AG09309 (cell line): ENCODE results near the gene FSTL1.

ENCODE experiments used
- DNase-seq: peaks from one replicate; pipeline ENCODE4 v3.0.0-alpha.2; 2010; ENCODE audit warnings: low read depth
- H3K4me3 ChIP-seq: 2 replicates; pipeline ENCODE4 v1.5.1; 2011; ENCODE audit warnings: mild to moderate bottlenecking, low read depth, low read length, moderate library complexity; ENCODE audit not compliant: control insufficient read depth
- TF ChIP-seq, protein P1 (sequence below): IDR thresholded peaks from 2 replicates; pipeline ENCODE4 v1.5.1; 2011; ENCODE audit warnings: mild to moderate bottlenecking, low read depth, low read length, inconsistent platforms; ENCODE audit not compliant: insufficient read depth, control insufficient read depth; ENCODE audit errors: missing control alignments

Gene FSTL1

DNA sequence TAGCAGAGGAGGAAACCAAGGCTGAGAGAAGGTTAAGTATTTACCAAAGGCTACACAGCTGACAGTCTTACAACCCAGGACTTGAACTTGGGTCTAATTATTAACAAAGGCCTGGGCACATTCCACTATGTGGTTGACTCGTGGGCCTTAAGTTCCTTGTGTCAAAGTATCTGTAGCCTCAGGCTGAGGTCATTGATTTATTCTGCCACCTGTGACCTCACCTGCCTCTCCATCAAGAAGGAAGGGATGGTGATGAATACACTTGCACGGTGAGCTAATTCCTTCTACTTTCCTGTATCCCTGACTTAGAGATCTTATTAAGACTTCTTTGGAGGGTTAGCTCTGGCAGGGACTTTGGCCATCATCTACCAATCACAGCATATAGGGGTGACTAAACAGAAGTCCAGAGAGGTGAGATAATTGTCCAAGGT, 81.7 kb downstream of the FSTL1 start:
- TF ChIP-seq, protein P1, sequence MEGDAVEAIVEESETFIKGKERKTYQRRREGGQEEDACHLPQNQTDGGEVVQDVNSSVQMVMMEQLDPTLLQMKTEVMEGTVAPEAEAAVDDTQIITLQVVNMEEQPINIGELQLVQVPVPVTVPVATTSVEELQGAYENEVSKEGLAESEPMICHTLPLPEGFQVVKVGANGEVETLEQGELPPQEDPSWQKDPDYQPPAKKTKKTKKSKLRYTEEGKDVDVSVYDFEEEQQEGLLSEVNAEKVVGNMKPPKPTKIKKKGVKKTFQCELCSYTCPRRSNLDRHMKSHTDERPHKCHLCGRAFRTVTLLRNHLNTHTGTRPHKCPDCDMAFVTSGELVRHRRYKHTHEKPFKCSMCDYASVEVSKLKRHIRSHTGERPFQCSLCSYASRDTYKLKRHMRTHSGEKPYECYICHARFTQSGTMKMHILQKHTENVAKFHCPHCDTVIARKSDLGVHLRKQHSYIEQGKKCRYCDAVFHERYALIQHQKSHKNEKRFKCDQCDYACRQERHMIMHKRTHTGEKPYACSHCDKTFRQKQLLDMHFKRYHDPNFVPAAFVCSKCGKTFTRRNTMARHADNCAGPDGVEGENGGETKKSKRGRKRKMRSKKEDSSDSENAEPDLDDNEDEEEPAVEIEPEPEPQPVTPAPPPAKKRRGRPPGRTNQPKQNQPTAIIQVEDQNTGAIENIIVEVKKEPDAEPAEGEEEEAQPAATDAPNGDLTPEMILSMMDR: no peak
- DNase-seq: no peak
- H3K4me3 ChIP-seq: no peak overlapping the region

DNA sequence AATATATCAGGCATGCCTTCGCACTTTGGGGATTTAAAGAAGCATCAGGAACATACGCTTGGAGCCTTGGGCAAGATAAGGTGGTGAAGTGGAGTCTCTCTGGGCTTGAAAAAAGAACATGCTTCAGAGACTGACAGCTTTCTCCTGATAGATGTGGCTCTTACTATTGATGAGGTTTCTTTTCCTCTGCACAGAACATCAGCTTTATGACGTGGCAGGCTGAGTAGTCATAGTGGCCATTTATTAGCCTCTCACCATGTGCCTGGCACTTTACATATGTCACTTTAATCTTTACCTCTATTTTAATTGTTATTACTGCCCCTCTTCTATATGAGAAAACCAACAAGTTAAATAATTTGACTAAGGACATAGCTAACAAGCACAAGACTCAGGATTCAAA, 82.6 kb downstream of the FSTL1 start:
- TF ChIP-seq, protein P1: no peak
- no peak for DNase-seq
- H3K4me3 ChIP-seq: no peak overlapping the region

DNA sequence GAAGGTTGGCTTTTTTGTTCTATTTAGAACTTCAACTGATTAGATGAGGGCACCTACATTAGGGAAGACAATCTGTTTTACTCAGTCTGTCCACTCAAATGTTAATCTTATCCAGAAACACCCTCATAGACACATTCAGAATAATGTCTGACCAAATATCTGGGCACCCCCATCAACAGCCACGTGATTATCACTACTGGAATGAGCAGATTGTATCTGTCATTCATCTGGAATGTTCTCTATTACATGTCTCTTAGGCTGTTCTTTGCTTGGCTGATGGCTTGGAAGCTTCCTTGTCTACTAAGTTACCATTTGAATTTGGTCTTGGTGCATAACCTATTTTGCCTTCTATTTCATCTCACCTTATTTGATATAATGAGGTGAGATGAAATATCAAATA, 86.0 kb downstream of the FSTL1 start:
- no peak for DNase-seq
- H3K4me3 ChIP-seq: no peak overlapping the region
- TF ChIP-seq, protein P1: no peak

DNA sequence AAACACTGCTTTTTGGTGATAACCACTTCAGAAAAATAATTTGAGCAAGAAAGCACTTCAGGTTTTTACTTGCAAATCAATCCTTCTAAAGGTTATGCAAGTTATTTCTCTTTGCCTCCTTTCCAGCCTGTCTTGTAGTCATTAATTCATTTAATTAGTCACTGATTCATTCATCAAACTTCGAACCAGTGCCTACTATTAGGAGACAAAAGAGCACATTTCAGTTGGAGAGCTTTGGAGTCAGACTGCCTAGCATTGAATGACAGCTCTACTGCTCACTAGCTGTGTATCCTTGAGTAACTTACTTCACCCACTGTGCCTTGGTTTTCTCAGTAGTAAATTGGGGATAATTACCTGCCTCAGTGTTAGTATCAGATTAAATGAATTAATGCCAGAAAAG, 86.7 kb downstream of the FSTL1 start:
- TF ChIP-seq, protein P1: no peak
- no peak overlapping the region for H3K4me3 ChIP-seq
- no peak for DNase-seq

DNA sequence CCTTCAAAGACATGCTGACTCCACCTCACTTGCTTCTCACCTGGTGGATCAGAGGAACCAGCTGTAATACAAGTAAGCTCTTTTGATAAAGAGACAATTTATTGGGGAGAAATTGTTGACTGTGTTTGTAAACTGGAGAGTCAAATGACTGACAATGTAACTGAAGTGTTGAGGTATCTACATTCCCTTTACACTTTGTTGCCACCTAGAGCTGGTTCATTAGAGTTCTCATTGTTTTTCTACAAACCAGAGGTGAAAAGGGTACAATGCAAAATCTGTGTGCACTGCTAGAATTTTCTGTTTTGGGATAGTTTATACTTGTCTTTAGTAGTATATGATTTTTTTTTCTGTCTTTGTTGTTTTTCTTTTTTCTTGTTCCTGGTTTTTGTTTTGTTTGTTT, 93.0 kb downstream of the FSTL1 start:
- TF ChIP-seq, protein P1: no peak
- no peak overlapping the region for H3K4me3 ChIP-seq
- no peak for DNase-seq

DNA sequence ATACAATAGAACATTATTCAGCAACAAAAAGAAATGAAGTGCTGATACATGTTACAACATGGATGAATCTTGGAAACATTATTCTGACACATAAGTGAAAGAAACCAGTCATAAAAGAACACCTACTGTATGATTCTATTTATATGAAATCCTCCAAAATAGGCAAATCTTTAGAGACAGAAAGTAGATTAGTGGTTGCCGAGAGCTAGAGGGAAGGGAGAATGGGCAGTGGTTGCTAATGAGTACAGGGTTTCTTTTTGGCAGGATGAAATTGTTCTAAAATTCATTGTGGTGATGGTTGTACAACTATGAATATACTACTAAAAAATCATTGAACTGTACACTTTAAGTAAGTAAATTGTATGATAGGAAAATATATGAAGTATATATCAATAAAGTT, 95.3 kb downstream of the FSTL1 start:
- DNase-seq: no peak
- TF ChIP-seq, protein P1: no peak
- no peak overlapping the region for H3K4me3 ChIP-seq

DNA sequence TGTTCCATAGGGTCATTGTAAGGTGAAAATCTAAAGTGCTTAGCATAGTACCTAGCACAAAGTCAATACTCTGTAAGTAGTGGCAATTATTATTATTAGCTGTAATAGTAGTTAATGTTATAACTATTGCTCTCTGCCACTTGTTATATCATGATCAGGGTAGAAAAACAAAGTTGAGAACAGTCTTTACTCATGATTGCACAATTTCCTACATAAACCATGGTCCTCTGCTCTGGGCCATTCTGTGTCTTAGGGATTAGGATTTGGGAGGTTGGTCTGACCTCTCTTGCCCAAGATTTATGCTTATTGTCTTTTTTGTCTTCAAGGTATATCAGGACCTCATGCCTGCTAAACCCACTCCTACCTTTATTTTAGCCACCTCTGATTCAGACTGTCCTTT, 97.3 kb downstream of the FSTL1 start:
- TF ChIP-seq, protein P1: no peak
- no peak overlapping the region for H3K4me3 ChIP-seq
- DNase-seq: no peak
